Stimulated activated CD8-positive, alpha-beta memory T cell treated with anti-CD3 and anti-CD28 coated beads, Interleukin-15, amount 100 ng/mL, for 4 hours (primary cell): ENCODE data around the gene TLN1.

Source experiments
- DNase-seq, 2 donors: peaks; one replicate each; pipeline ENCODE4 v3.0.0-alpha.2; 2020; ENCODE audit warnings: low read depth in 2 of 2

Gene TLN1

GRCh38 chr9:35732185-35732799 is at the start of gene TLN1, which contains the start of gene CREB3:
TLN1 (minus strand) TSS chr9:35732195; CDS start chr9:35725694, 6,501 bp downstream.
CREB3 (plus strand) TSS chr9:35732666; CDS start chr9:35732773, 107 bp downstream.
- peak; percentile 92 to 93 for DNase-seq

DNA sequence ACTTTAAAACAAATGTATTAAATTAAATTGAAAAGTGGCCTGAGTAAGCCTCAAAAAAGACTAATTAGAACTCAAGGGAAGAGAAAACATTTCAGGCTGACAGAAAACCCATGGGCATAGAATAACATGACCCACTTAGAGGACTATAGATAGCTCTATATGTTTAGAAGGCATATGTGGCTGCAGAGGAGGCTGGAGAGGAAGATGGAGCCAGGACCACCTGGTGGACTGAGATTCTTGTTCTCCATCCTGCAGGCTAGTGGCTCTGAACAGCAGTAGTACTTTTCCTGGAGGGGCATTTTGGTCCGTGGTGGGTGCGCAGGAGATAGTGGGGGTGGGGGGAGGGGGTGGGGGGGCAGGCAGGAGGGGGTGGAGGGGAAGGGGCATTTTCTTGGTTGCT is 49.1 kb upstream of the TLN1 start:
- DNase-seq: no peak

GRCh38 chr9:35778496-35778895 is 46.5 kb upstream of the TLN1 start:
- DNase-seq: no peak

DNA sequence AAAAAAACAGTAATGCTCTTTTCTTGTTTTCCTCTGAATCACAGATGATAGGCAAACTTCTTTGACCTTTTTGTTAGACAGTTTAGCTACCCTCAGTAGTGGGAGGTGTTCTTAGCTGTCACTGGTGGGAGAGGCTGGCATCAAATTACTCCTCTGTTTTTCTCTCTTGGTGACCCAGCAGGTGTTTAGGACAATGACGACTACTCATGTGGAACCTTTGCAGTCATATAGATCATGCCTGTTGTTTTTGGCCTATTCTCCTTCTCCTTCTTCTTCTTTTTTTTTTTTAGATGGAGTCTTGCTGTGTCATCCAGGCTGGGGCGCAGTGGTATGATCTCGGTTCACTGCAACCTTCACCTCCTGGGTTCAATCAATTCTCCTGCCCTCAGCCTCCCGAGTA is 44.0 kb upstream of the TLN1 start:
- DNase-seq: no peak

DNA sequence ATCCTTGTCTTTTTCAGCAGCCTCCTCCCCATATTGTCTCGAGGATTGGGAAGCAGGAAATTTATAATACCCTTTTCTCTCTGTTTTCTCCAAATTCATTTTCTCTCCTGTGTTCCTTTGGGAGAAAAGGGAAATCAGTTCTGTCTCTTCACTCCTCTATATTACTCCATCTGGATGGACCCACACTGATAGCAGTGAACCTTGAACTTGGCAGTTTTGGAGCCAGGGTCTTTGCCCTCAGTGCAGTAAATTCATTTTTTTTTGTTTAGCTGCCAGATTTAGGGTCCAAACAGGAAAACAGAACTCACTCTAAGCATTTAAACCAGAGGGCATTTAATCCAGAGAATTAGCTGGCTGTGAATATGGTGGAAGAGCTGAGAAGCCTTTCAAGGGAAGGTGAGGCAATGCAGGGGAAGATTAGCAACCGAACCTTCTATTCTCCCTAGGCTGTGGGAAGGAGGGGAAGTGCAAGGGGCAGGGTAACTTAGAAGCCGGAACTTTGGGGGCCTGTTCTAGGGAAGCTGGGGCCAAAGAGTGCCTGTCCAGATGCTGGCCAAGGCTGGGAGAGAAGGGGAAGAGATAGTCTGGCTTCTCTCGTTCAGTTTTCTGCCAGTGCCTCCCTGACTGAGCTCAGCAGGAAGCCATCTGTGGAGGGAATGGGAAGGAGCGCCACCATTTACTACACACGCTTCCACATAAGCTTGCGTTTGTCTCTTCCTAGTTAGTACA is 43.1 kb upstream of the TLN1 start:
- no peak for DNase-seq

DNA sequence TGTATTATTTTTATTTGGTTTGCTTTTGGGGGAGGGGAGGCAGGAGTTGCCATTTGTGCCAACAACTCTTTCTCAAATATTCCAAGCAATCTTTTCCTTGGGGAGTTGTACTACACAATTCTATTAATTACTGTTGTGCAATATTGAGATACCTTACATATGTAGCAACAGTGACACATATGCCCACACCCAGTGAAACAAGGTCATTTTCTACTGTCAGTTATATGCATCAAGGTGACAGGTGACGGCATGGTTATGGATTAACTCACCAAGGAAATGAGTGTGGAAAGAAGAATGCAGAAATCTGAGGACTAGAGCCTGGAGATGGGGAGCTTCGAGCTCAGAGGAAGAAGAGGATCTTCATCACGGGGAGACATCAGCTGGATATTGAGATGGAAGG is 39.9 kb upstream of the TLN1 start:
- no peak for DNase-seq

DNA sequence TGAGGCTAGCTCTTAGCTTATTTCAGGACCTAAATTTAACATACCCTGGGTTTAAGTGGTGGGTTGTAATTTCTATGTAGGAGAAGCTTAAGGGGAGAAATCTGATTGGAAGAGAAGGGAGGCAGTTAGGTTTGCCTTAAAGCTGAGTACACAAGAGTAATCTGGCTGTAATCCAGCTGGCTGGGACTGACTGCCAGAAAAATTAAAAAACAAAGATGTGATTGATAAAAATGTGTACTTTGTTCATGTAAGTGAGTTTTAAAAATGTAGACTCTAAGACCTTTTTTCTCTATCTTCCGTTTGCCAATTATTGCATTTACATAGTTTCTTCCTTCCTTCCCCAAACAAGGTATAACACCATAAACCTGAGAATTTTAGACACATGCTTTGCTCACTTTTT is 39.5 kb upstream of the TLN1 start:
- no peak for DNase-seq

DNA sequence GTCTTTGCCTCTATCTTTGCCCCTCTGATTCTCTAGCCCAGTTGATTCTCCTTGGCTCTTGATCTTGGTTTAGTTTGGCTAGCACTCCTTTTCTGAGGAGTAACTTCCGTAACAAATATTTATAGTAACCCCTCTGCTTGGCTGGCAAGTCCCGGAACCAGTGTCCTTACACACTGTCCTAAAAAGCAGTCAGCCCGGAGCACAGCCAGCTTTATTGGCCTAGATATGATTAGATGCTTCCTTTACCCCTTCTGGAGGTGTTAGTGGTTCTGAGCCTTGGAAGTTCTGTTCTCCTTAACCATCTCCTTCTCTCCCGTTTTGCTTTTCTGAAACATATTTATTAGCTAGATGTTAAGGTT is 39.1 kb upstream of the TLN1 start:
- no peak for DNase-seq

DNA sequence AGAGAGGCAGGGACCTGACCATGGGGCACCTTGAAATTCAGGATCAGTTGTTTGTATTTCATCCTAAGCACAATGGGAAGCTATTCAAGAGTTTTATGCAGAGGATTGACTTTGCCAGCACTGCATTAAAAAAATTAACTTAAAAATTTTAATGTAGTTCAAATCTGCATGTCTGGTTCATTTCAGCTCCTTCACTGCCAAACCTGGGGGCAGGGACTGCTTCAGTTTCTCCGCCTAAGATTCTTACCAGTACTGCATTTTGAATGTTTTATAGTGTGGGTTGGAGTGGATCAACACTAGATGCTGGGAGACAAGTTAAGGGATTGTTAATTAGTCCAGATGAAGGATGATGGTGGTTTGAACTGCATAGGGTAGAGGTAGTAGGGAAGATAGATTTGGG is 37.8 kb upstream of the TLN1 start:
- no peak for DNase-seq

- no peak for DNase-seq
These were observed 35.5 kb upstream of the TLN1 start for GRCh38 chr9:35767458-35767857.

DNA sequence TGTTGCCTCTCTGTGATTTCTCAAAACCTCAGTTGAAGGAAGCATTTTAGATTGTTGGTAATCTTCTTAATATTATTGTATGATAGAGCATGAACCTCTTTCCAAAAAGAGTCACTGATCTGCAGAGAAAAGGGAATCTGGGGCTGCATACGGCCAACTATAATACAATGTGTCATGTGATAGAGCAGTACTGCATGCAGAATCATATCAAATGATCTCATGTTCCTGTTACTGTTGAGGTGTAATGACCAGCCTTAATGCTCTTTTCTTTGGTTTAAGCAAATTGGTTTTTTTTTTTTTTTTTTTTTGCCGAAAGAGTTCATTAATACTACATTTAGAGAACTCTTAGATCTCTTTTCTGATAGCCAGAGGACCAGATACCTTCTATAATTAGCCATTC is 35.0 kb upstream of the TLN1 start:
- no peak for DNase-seq

GRCh38 chr9:35763803-35764202 is 31.8 kb upstream of the TLN1 start:
- no peak for DNase-seq

- no peak for DNase-seq
These were observed 31.2 kb upstream of the TLN1 start for GRCh38 chr9:35763181-35763580.

DNA sequence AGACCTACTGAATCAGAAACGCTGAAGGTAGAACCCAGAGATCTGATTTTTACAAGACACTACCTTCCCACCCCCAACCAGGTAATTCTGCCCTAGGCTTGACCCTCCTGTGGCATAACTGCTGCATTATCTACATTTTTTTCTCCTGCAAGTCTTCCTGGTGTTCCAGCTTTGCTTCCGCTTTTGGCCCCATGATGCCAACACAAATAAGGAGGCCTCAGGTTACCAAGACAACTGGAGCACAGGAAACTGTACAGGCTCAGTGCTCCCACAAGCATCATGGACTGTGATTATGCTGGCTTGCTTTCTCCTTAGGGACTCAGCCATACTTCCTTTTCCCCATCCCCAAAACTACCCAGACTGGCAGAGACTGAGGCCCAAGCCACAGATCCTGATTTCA is 28.7 kb upstream of the TLN1 start:
- no peak for DNase-seq

DNA sequence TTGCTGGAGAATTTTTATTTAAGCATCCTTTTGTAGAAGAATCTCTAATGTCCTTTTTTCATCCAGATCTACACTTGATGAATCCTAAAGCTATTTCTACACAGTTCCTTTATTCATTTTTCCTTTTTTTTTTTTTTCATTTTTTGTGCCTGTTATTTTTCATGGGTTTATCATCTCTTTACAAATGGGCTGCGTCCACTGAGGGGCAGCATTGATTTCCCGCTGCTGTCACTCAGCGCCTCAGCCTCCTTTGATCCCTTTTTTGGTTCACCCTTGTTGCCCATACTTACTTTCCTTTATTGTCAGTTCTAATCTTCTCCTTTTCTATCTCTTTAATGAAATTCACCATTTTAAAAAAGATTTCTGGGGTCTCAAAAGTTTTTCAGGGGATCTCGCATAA is 27.8 kb upstream of the TLN1 start:
- DNase-seq: no peak

DNA sequence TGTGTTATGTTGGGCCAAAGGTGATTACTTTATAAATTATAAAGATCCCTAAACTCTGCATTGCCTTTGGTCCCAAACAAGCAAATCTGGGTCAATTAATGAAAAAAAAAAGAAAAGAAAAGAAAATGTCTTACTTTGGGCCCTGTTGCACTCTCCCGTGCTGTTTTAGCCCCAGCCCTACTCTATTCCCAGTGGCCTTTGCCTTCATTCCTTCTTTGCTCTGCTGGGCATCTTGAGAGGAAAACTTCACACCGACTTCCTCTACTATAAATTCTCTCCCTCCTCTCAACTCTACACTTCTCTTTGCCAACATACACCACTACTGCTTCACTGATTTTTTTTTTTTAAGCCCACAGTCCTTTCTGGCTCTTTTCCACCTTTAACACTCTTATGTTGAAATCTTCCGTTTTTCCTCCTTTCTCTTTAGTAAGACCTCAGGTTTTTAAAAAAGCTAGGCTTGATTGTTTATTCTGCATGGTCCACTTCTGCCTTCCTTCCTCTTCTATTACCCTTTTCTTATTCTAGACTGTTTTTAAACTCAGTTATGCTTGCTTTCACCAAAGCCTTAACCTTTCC is 26.6 kb upstream of the TLN1 start:
- no peak for DNase-seq

DNA sequence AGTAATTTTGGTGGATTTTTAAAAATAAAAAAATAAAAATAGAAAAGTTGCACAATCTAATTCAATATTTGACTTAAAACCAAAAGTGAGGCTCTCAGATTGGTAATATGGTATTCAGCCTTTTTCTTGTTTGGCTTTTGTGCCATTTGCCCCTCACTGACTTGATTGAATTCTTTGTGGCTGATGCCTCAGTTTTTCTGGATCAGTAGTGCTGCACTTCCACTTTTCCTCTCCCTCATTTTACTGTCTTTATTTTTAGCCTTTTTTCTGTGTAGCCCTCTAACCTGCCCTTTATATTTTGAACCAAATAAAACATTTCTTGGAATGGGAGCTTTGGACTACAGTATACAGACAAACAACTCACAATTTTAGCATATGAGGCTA is 25.9 kb upstream of the TLN1 start:
- no peak for DNase-seq

- no peak for DNase-seq
These were observed 25.4 kb upstream of the TLN1 start for GRCh38 chr9:35757226-35757891.

DNA sequence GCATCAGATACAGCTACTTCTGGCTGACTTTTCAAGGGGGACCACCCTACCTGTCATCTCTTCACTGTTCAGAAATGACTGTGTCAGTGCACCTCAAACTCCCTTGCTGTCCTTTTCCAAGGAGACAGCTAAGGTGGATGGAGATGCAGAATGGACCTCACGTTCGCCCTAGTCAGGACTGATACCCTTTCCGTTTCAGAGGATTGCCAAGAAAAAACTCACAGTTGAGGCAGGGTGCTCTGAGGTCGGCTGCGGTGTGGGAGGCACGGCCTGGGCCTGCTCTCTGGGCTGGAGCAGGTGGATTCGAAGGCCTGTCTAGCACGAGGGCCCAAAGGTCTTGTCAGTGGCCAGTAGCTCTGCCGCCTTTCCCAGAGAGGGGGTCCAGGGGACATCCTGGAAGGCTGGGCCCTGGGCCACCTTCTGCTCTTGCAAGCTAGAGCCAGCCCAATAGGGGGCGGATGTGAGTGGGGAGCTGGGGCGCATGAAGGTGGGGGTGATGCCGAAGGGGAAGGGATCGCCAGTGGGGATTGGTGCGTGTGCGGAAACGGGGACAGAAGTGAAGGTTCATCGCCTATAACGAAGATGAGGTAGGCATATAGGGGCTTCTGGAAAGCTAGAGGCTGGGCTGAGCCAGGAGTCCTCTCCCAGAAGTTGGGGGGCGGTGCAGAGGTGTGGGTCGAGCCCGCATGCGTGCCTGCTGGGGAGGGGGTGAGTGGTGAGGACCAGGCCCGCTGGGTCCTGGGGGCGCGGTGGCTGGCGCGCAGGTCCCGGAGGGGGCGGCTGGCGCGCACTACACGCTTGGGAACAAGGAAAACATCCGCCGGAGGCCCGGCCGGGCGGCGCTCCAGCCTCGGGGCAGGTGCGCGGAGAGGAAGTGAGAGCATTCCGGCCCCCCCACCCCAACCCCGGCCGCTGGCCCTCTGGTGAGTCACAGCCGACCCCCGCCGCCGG is 24.6 kb upstream of the TLN1 start:
- peak; percentile 46 to 60 for DNase-seq

DNA sequence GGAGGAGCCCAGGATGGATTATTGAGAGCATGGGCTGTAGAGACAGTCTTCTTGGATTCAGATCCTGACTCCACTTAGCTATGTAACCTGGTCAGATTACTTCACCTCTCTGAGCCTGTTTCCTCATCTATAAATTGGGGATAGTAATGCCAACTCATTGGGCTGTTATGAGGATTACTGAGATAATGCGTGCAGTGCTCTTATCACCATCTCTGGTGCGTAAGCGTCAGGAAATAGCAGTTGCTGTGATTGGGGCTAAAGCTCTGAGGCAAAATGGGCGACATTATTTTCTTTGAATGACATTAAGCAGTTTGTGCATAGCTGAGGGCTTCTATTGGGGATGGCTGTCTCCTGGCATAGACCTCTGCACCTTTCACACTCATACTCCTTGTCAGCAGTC is 23.1 kb upstream of the TLN1 start:
- DNase-seq: no peak

DNA sequence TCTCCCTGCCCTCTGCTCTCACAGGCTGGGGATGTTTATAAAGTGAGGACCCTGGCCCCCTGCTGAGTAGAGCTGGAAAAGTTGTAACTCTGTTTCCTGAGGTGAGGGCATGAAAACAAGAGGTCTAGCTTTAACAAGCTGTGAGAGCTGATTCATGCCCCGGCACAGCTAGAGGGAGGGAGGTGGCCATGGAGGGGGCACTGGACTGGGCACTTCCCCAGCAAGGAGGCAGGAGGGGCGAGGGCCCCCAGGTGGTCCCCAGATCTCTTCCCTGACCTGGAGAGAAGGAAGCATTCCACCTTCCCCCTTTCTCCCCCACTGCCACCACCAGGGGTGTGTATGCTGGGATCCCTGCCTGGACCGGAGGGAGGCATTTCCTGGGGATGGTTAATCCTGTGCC is 22.3 kb upstream of the TLN1 start, which contains the start of gene MSMP:
MSMP (minus strand) TSS at position 13 of the 400 bp plus-strand sequence. CDS start 147 bp downstream, outside the sequence.
- no peak for DNase-seq

- DNase-seq: no peak
These were observed 21.5 kb upstream of the TLN1 start for GRCh38 chr9:35753466-35753865.
